ENCODE measurements around the gene PAPPA.

- no peak for TF ChIP-seq USF2 (IDR thresholded peaks at IDR 0.05; ENCODE audit: borderline replicate concordance, low read depth, low read length)
- TF ChIP-seq SIN3A (IDR thresholded peaks at IDR 0.05; ENCODE audit: borderline replicate concordance, low read depth, low read length) = no peak
- no peak for TF ChIP-seq POLR2AphosphoS5 (IDR thresholded peaks at IDR 0.05; ENCODE audit: low read depth, low read length)
- TF ChIP-seq JUND (IDR thresholded peaks at IDR 0.05) = no peak
- TF ChIP-seq SMC3 (IDR thresholded peaks at IDR 0.05; ENCODE audit: low read depth, low read length) = no peak
- TF ChIP-seq EZH2phosphoT487 (IDR thresholded peaks at IDR 0.05; ENCODE audit: borderline replicate concordance, low read depth) = no peak
- no peak for TF ChIP-seq RCOR1 (IDR thresholded peaks at IDR 0.05; ENCODE audit: low read length)
Measured at GRCh38 chr9:116416421-116416820, 262.8 kb downstream of the PAPPA start.
